ENCODE measurements around the gene TCF19.

TCF19 gene

DNA sequence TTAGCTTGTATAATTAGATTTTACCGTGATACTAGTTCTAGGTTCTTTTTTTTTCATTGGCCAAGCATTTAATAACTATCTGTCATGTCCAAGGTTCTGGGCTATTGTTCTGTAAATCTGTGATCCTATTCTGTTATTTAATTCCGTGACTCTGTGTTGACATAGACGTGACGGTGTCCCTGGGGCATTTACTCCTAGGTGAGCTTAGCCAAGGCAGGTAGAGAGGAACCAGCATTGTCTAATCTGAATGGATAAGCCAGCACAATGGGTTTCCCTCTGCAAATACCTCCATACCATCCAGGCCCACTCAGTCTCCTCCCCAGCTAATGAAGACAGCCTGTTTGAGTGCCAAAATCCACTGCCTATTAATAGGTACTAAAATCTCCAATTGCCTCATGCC, 29.3 kb upstream of the TCF19 start:
- no peak for DNase-seq

DNA sequence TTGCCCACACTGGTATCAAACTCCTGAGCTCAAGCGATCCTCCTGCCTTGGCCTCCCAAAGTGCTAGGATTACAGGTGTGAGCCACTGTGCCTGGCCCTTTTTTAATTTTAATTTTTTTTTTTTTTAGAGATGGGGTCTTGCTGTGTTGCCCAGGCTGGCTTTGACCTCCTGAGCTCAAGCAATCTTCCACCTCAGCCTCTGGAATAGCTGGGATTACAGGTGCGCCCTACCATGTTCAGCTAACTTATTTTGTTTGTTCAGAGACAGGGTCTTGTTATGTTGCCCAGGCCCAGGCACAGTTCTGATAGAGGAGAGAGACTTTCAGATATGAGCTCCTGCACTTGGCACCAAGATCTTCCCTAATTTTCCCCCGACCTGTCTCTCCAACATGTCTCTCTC, 27.6 kb upstream of the TCF19 start:
- DNase-seq: no peak

DNA sequence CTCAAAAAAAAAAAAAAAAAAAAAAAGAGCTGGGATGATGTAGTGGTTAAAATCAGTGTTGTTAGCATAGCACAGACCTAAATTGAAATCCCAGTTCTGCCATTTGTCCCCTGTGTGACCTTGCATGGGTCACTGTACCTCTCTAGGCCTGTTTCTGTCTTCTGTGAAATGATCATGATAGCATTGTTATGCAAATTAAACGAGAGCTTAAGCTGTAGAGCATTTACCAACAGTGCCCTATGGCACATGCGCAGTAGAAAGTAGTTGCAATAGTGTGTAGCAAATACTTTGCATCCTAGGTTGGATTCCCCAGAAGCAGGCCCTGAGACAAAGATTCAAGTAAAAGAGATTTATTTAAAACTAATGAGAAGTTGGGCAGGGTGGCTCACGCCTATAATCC, 26.8 kb upstream of the TCF19 start:
- DNase-seq: no peak

DNA sequence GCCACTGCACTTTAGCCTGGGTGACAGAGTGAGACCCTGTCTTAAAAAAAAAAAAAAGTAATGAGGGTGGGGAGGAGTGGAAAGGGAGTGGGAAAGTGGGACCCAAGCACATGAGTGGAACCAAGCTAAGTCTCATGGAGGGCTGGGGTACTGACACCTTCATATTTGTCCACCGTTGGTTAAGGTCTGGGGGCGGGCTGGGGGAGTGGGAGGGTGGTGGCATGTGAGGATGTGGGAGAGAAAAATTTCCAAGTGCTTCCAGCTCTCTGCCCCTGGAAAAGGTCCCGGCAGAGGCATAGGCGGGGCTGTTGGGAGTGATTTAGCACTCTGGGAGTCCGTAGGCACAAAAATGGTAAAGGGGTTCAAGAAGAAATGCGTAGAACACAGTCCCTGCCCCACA, 25.6 kb upstream of the TCF19 start:
- DNase-seq: no peak

- DNase-seq: no peak
These were observed 22.7 kb upstream of the TCF19 start for GRCh38 chr6:31135710-31136109.

DNA sequence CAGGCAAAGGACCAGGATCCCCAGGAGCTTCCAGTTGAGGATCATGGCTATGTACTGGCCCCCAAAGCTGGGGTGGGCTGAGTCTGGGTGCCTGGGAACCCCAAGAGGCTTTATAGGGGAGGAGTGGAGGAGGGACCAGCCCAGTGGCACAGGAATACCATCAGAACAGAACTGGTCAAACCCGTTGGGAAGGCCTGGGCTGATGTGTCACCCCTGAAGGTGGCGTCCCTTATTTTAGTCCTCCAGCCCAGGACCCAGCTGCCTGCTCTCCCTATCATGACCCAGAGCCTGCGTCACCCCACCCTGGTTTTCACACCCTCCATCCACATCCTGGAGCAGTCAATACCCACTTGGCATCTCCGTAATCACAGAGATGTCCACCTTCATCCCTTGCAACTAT, 19.4 kb upstream of the TCF19 start, which contains the start of gene PSORS1C2:
PSORS1C2 (minus strand) TSS at position 85 of the 400 bp plus-strand sequence; CDS start at position 45, 40 bp downstream.
- DNase-seq: no peak

DNA sequence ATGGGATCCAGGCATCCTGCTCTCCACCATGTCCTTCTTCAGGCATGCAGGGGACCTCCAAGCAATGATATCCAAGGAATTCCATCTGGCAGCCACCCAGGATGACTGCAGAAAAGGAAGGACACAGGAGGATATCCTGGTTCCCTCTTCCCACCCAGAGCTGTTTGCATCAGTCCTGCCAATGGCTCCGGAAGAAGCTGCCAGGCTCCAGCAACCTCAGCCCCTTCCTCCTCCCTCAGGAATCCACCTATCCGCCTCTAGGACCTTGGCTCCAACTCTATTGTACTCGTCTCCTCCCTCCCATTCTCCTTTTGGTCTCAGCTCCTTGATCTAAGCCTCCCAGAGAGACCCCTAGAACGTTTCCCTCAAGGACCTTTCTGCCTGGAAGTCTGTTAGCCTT, 18.8 kb upstream of the TCF19 start:
- no peak for DNase-seq

- DNase-seq: no peak
These were observed 17.7 kb upstream of the TCF19 start for GRCh38 chr6:31140643-31141042.

DNA sequence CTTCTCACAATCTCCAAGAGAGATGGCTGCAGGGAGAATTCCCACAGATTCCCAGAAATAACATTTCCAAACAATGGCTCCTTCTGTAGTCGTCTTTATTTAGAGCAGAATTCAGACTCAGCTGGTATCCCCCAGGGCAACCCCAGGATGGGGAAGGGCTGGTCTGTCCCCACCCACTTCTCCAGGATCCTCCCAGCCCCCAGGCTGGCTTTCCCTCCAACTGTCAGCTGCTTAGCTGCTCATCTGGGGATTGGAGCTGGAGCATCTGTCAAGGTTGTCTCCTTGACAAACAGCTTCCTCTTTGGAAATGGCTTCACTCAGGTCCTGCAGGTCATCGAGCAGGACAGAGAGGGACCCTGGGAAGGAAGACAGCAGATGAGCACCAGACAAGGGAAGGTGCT, 16.0 kb upstream of the TCF19 start:
- DNase-seq: no peak

- no peak for DNase-seq
These were observed 15.2 kb upstream of the TCF19 start for GRCh38 chr6:31143148-31143547.

DNA sequence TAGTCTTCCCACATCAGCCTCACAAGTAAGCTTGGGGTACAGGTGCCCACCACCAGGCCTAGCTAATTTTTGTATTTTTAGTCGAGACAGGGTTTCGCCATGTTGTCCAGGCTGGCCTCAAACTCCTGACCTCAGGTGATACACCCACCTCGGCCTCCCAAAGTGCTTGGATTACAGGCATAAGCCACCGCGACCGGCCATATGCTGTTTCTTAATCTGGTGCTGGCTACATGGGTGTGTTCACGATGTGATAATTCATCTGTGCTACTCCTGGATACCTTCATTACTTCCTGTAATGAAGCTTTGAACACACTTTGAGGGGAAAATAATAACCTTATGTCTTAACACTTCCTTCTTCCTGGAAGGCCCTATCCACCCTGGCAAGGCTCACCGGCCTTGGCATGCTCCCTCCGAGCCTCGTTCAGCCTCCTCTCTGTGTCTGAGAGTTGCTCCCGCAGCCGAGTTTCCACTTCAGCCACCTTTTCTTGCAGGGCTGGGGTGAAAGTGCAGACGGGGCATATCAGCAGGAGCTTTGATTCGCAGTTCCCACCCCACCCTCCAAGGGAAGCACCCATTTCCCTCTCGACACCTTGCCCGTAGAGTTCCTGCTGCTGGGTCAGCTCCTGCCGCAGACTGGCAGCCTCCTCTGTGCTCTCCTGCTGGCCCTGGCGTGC, 14.0 kb upstream of the TCF19 start:
- no peak for DNase-seq

DNA sequence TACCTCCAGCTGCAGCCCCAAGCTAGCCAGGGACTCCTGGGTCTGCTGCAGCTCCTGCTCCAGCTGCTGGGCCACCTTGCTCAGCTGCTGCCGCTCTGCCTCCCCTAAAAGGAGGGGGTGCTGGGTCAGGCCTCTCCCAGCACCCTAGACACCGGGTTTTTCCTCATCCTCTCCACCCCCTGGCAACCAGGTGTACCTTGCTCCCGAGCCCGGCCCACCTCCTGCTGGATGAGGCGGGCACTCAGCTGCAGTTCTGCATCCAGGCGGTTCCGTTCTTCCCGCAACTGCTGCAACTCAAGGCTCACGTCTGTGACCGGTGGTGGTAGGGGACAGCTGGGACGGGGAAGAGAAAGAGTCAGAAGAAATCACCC, 13.4 kb upstream of the TCF19 start:
- no peak for DNase-seq

GRCh38 chr6:31145386-31145785, 13.0 kb upstream of the TCF19 start:
- no peak for DNase-seq

DNA sequence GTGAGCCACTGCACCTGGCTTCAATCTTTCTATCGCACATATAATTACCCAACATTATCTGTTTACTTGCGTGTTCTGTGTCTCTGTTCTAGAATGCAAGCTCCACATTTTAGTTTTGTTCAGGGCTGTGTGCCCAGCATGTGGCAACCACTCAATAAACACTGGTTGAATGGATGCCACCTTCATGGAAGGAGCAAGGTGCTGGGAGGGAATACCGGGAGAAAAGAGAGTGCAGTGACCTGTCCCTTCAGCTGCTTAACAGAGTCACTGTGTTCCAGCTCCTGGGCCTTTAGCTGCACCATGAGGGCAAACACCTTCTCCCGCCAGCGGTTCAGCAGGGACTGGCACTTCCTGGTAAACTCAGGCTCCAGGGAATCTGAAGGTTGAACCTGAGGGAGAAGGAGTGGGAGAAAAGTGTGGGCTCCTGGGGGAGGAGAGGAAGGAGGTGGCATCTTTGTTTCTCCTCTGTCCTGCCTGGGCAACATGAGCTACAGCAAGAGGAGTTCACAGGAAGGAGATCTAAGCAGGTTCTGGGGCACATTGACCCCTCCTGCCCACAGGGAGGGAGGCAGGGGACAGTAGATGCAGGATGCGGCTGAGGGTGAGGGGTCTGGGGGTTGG, 8.5 kb upstream of the TCF19 start:
- no peak for DNase-seq

- no peak for DNase-seq
These were observed 5.6 kb upstream of the TCF19 start for GRCh38 chr6:31152781-31153180.

DNA sequence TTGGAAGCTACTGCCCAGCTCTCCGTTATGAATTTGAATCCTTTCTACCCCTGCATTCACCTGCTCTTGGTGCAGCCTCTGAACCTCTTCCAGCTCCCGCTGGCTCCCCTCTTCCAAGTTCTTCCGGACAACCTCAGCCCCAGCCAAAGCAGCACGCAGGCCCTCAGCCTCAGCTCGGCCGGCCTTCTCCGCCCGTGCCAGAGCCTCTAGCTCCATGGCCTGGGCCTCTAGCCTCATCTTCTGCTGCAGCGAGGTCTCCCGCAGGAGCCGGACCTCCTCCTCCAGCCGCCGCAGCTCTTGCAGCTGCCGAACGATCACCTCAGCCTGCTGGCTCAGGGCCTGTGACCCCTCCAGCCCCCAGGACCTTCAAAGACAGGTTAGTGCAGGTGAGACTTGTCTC, 4.0 kb upstream of the TCF19 start:
- no peak for DNase-seq

DNA sequence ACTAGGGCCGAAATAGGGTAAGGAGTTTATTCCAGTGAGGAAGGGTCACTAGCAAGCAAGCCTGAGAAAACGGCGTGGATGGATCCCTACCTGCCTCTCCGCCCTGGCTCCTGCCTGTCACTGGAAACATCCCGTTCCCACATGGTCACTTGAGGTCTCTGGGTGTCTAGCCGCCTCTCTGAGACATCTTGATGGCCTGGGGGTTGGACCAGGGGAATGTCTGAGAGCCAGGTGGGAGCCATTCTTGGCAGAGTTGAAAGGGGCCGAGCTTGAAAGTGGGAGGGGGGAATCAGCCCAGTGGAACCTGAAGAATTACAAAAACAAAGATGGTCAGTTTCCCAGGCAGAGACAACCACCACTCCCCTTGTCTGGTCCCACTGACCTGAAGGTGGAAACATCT, 1.7 kb upstream of the TCF19 start:
- DNase-seq: no peak

DNA sequence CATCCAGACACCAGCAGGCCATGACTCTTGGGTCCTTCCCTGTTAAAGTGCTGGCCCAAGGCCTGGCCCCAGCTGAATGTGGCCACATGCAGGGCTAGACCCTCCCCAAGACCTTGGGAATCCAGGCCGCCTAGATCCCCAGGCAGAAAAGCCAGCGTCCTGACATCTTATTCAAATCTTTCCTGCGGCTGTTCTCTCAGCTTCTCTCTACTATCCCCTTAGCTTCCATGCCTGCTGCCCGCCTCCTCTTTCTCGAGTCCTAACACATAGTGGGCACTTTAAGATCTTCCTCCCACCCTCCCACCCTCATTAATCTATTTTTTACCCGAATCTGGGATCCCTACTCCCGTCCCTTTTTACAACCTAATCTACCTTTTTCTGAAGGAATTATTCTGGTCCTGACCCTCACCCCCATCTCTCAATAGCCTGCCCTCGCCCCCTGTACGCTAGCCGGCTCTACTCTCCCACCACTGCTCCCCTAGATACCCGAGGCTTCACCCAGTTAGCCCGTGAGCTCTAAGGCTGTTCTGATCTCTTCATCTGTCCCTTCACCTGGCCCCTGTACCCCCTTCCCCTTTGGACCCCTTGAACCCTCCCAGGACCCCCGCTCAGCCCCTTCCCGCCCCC, 763 bp upstream of the TCF19 start, which contains the start of gene CCHCR1:
CCHCR1 (minus strand) TSS at position 290 of the 627 bp plus-strand sequence; CDS start at position 88, 202 bp downstream.
- no peak for DNase-seq

GRCh38 chr6:31158863-31159855, 770 bp downstream of the TCF19 start:
- DNase-seq: no peak

GRCh38 chr6:31161216-31162126, 3.1 kb downstream of the TCF19 start:
- no peak for DNase-seq

DNA sequence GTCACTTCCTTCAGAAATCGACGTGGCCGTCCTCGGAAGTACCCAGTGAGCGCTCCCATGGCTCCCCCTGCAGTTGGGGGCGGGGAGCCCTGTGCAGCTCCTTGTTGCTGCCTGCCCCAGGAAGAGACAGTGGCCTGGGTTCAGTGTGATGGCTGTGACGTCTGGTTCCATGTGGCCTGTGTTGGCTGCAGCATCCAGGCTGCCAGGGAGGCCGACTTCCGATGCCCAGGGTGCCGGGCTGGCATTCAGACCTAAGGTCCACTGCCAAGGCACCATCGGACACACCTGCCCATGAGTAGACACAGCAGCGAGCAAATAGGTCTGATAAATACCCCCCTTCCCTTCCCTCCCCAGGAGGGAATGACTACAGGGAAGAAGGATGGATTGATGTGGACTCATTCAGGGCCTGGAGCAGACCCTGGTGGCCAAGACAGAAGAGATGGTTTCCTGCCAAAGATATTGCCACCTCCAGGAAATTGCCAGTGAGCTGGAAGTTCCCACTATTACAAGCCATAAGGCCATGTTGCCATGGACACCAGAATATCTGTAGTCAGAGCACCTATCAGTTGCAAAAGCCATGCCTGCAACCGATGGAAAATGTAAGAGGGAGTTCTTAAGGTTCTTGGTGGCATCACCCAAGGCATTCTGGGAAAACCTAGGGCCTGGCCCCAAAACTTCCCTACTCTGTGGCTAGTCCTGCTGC, 4.2 kb downstream of the TCF19 start:
- no peak for DNase-seq

All from NCI-H1436 treated with DMSO at 0.1 percent for 48 hours (cell line).